T-helper 22 cell (primary cell): Measurements from ENCODE around the gene CDK18.
"Not testable (repeated sequence)": the region's sequence is repeated elsewhere in the genome, so short reads cannot be mapped to it uniquely, and the experiment has no call there.

Source experiments
- DNase-seq: peaks from one replicate; pipeline ENCODE4 v3.0.0-alpha.2; 2020; ENCODE audit warnings: low read depth

Gene CDK18

DNA sequence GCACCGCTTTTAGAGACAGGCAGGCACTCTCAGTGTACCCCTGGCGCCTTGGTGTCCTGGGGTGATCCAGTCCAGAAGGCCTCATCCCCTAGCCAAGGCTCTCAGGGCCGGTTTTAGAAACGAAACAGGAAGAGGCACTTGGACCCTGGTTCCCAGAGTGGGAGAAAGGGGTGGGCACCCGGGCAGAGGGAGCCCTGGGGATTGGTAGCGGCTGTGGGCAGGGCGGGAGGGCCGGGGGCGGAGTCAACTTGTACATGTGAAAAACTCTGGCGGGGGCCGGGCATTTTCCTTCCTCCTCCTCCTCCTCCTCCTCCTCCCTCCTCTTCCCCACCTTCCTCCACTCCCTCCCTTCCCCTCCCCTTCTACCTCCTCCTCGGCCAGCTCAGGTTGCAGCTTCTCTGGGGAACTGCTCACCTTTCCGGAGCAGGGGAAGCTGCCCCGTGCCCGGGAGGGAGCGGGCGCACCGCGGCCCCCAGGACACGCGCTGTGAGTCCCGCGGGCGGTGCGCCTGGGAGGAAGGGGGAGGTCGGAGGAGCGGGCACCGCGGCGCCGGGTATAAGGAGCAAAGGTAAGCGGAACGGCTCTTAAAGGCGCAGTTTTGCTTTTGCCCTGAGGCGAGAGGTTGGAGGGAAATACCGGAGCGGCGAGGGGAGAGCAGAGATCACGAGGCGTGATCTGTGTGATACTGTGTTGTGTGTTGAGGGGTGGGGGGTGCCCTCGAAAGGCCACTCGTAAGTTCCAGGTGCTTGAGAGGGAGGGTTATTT, at the start of gene CDK18:
CDK18 (plus strand) TSS at position 359 of the 765 bp plus-strand sequence. CDS start 18,499 bp downstream, outside the sequence.
- no peak for DNase-seq

- no peak for DNase-seq
Measured at GRCh38 chr1:205454903-205455335, 49.5 kb upstream of the CDK18 start.

- no peak for DNase-seq
Measured at GRCh38 chr1:205455581-205456382, 48.7 kb upstream of the CDK18 start, which contains the start of gene BLACAT1. TSS of gene BLACAT1 (minus strand) at chr1:205456045.

DNA sequence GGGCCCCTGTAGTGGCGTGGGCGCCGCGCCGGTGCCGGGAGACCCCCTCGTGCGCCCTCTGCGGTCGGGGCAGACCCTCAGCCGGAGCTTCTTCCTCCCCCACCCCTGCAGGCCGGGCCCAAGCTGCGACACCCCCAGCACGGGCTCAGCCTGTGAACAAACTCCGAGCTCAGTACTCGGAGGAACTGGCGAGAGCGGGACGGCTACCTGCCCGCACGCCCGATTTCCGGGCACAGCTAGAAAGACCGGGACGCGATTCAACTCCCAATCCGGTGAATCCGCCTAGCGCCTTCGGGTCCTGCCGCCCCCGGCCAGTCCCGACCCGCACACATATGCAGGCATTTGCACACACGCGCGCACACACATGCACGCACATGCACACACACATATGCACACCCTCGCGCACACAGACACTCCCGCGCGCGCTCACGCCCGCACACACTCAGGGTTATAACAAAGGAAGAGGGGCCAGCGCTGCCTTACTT, 48.0 kb upstream of the CDK18 start:
- no peak for DNase-seq

- DNase-seq, result no peak
Measured at GRCh38 chr1:205456868-205457745, 47.4 kb upstream of the CDK18 start.

DNA sequence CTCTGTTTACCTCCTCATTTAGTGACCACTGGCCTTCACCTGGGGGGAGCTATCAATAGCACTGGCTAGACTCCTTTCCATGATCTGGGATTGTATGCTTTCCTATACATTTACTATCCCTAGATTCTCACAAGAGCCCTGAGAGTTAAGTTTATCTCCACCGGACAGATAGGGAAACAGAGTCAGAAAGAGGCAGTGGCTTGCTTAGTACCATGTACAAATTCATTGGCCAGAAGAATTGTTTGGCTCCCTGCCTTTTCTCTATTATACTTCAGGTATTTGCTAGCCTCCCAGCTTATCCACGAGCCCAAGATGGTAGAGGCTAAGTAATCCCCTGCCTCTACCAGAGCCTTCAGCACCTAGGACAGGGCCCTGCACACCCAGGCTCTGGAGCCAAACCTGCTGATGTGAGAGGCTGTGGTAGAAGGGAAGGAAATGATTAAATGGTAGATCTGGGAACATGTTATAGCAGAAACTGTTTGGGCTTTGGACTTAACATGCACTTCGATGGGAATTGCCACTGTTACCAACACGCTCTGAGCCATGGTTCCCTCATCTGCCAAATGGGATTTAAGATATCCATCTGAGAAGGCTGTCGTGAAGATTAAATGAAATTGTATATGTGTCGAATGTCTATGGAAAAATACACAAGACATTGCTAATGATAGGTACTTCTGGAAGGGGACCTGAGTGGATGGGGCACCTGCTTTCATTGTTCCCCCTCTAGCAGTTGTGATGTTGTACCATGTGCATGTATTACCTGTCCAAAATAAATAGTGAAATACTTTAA, 45.5 kb upstream of the CDK18 start:
- no peak for DNase-seq

DNA sequence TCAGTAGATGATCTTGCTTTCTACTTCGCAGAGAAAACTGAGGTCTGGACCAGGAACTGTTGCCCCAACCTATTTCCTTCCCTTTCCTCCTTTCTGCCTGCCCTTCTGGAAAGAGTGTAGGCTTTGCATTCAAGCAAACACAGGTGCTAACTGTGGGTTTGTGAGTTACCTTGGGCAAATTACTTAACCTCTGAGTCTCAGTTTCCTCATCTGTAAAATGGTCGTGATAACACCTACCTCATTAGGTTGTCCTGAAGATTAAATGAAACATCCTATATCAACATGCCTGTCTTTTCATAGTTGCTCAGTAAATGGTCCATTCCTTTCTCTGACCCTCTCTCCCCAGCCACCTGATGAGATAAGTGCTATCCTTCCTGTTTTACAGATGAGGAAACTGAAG, 39.1 kb upstream of the CDK18 start:
- DNase-seq, result no peak

GRCh38 chr1:205466595-205467220, 37.8 kb upstream of the CDK18 start:
- DNase-seq, result no peak

GRCh38 chr1:205470131-205470530, 34.3 kb upstream of the CDK18 start:
- DNase-seq, result no peak

DNA sequence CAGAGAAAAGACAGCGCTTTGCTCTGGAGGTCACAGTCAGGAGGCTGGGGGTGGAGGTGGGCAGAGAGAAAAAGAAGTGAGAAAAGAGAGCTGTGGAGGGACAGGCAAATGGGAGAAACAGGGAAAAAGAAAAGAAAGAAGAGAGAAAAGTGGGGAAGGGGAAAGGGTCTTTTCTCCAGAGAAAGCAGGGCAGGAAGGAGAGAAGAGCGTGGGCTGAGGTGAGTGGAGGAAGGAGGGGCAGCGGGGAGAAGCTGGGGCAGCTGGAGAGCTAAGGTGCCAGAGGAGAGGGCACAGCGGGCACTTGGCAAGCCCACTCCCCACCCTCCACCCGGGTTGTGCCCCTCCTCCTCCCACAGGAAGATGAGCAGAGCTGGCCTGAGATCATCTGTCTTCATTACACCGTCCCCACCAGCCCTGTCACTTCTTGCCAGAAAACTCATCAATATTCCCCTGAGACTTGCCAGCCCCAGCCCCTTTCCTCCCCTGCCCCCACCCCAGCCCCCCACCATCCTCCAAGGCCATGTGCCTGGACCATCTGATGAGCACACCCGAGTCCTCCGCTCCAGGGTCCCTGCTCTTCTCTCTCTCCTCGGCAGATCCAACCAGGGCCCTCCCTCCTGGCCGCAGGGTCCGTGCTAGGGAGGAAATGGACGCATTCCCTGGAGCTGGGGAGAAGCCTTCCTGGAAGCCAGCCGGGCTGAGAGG, 31.6 kb upstream of the CDK18 start:
- no peak for DNase-seq

DNA sequence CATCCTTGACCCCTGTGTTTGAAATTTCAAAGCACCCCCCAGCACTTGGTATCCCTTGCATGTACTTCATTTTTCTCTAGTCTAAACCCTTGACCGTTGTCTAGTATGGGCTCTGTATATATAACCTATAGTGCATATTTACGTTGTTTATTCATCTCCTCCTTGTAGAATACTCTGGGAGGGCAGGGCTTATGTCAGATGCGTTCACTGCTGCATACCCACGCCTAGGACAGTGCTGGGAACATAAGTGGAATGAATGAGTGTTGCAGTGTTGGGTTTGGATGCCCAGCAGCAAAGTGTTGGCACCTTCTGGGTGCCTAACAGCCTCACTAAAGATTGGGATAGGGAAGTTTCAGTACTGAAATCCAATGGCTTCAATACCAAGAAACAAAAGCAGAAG, 31.0 kb upstream of the CDK18 start:
- no peak for DNase-seq

GRCh38 chr1:205473966-205474365, 30.5 kb upstream of the CDK18 start:
- no peak for DNase-seq

DNA sequence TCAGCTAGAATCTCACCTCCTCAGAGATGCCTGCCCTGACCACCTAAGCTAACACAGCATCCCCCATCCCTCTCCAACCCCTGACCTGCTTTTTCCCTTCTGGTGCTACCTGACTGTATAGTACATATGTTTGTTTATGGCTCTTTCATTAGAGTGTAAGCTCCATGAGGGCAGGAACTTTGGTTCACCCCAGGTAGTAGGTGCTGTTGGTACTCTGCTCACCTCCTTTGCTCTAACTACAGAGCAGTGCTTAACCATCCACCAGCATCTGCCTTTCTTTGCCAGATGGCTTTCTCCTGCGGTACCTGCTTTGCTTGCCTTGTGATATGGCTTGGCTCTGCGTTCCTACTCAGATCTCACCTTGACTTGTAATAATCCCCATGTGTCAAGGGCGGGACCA, 29.9 kb upstream of the CDK18 start:
- DNase-seq, result no peak

DNA sequence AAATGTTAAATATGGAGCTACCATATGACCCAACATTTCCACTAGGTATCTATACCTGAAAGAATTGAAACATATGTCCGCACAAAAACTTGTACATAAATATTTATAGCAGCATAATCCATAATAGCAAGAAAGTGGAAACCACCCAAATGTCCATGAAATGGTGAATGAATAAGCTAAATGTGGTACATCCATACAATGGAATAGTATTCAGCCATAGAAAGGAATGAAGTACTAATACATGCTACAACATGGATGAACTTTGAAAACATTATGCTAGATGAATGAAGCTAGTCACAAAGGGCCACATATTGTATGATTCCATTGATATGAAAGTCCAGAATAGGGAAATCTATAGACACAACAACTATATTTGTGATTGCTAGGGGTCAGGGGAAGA, 28.6 kb upstream of the CDK18 start:
- DNase-seq, result no peak

DNA sequence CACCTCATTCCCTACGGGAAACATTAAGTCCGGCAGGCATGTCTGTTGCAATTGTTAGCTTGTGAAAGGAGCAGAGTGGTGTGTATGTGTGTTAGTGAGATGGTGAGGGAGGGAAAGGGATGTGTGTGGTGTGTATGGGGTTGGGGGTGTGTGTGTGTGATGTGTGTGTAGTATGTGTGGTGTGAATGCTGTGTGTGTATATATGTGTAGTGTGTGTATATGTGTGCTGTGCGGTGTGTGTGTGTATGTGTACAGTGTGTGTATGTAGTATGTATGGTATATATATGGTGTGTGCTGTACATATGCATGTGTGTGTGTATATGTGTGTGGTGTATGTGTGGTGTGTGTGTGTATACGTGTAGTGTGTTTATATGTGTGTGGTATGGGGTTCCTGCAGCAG, 27.8 kb upstream of the CDK18 start:
- no peak for DNase-seq

DNA sequence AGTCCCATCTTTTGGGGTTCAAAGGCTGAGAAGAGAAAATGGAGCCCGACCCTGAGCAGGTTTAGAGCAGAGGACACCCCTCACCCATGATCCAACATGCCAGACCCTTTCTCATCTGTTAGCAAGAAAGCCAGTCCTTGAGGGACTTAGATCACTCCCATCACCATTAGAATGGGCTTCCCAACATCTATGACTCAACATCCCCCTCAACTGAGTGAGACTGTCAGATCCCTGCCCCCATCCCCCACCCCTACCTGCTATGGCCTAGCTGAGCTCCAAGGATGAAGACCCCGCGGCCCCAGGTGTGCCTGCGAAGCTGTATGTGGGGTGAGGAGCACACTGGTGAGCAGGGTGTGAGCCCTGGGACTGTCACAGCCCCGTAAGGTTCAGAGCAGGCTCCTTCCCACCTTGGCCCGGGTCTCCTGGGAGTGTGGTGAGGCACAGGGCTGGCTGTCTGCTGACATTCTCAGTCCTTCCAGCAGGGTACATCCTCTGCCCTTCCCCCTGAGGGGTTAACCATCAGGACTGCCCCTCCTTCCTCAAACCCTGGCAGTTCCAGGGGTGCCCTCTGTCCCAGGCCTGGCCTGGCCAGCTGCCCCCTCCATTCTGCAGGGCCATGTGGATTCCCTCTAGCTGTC, 27.2 kb upstream of the CDK18 start:
- no peak for DNase-seq

GRCh38 chr1:205477759-205478247, 26.7 kb upstream of the CDK18 start:
- DNase-seq, result no peak

DNA sequence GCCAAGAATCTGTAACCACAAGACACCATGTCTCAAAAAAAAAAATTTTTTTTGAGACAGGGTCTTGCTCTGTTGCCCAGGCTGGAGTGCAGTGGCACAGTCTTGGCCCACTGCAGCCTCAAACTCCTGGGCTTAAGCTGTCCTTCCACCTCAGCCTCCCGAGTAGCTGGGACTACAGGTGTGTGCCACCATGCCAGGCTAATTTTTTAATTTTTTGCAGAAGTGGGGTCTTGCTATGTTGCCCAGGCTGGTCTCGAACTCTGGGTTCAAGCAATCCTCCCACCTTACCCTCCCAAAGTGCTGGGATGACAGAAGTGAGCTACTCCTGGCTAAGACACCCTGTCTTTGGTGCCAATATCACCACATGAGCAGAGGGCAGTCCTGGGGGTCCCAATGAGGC, 25.5 kb upstream of the CDK18 start:
- not testable (repeated sequence) for DNase-seq

- DNase-seq, result peak; percentile 14
Measured at GRCh38 chr1:205480349-205480985, 24.0 kb upstream of the CDK18 start.
